ENCODE results near the gene PRICKLE4. TPM values are rescaled to one million over a fixed set of nuclear protein-coding genes. Genes with fewer than 3 reads are reported as not detected.

PRICKLE4 gene
- total RNA-seq, 1 donor from 2014 or later = 0.53 TPM

DNA sequence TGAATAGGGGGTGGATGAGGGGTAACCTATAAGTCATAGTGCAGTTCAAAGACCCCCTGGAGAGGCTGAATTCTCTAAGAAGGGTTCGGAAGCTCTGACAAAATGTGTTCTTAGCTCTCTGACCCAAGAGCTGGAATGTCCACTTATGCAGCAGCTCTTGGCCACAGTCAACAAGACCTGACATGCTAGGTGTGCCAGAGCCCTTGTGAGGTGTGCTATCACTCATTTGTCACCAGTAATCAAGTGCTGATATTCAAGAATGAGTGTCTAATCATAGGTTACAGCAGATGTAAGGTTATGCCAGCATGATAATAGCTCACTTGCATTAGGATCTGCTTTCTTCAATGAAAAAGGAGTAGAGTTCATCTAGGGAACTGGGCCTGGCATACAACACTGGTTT is 35.0 kb downstream of the PRICKLE4 start:
- Histone ChIP-seq H3K36me3 (ENCODE audit: control insufficient read depth, insufficient read depth, low read length) (no peaks in the 10 kb centered on the region), H3K27me3 (ENCODE audit: control insufficient read depth, insufficient read depth, low read length) (no peaks in the 10 kb centered on the region), H3K4me3 (ENCODE audit: low read depth, low read length) (no peak overlapping the region)
- no peak for FAIRE-seq
- peak; percentile 69 for DNase-seq (ENCODE audit: low read depth)
- TF ChIP-seq, protein P1, sequence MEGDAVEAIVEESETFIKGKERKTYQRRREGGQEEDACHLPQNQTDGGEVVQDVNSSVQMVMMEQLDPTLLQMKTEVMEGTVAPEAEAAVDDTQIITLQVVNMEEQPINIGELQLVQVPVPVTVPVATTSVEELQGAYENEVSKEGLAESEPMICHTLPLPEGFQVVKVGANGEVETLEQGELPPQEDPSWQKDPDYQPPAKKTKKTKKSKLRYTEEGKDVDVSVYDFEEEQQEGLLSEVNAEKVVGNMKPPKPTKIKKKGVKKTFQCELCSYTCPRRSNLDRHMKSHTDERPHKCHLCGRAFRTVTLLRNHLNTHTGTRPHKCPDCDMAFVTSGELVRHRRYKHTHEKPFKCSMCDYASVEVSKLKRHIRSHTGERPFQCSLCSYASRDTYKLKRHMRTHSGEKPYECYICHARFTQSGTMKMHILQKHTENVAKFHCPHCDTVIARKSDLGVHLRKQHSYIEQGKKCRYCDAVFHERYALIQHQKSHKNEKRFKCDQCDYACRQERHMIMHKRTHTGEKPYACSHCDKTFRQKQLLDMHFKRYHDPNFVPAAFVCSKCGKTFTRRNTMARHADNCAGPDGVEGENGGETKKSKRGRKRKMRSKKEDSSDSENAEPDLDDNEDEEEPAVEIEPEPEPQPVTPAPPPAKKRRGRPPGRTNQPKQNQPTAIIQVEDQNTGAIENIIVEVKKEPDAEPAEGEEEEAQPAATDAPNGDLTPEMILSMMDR (IDR thresholded peaks at IDR 0.05; ENCODE audit: insufficient read depth, low read length, severe bottlenecking) = no peak

DNA sequence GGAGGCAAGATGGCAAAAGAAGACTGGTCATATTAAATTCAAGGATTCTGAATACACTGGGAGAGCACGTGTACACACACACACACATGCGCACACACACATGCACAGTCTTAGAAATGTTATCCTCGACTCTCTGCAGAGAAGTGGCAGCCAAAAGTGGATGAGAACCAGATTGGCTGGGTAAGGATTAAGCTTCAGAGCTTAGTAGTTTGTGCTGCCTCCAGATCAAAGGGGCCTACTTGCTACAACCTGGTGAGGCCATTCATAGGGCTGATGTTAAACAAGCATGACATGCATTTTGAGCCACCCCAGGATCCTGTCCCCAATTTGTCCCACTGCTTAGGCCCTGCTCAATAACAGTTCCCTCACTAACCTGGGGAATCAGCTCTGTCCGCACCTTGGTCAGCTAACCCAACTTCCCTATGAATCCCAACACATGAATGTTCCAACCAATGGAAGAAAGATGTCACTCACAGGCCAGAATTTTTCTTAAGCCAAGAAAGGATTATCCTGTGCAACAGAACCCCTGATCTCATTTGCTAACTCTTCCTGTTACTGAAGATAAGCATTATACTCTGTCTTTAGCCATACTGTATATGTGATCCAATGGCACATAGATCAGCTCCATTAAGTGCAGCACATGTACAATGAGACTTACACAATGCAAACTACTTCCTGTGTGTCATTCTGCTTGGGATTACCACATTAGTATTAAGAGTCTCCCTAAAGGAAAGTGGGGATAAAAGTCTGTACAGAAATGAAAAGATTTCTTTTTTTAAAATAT is 37.9 kb downstream of the PRICKLE4 start:
- Histone ChIP-seq H3K27me3 (ENCODE audit: control insufficient read depth, insufficient read depth, low read length) (no peaks in the 10 kb centered on the region), H3K4me3 (ENCODE audit: low read depth, low read length) (no peak overlapping the region), H3K36me3 (ENCODE audit: control insufficient read depth, insufficient read depth, low read length) (no peaks in the 10 kb centered on the region)
- TF ChIP-seq, protein P1 (IDR thresholded peaks at IDR 0.05; ENCODE audit: insufficient read depth, low read length, severe bottlenecking) = no peak
- FAIRE-seq (peak; percentile 86), DNase-seq (ENCODE audit: low read depth) (peak; percentile 69)

GRCh38 chr6:41821266-41821665 is 40.7 kb downstream of the PRICKLE4 start:
- FAIRE-seq (no peak), DNase-seq (ENCODE audit: low read depth) (no peak)
- TF ChIP-seq, protein P1 (IDR thresholded peaks at IDR 0.05; ENCODE audit: insufficient read depth, low read length, severe bottlenecking) = no peak
- no peaks in the 10 kb centered on the region for H3K36me3 ChIP-seq (ENCODE audit: control insufficient read depth, insufficient read depth, low read length)
- no peaks in the 10 kb centered on the region for H3K27me3 ChIP-seq (ENCODE audit: control insufficient read depth, insufficient read depth, low read length)
- H3K4me3 ChIP-seq (ENCODE audit: low read depth, low read length) = no peak overlapping the region

DNA sequence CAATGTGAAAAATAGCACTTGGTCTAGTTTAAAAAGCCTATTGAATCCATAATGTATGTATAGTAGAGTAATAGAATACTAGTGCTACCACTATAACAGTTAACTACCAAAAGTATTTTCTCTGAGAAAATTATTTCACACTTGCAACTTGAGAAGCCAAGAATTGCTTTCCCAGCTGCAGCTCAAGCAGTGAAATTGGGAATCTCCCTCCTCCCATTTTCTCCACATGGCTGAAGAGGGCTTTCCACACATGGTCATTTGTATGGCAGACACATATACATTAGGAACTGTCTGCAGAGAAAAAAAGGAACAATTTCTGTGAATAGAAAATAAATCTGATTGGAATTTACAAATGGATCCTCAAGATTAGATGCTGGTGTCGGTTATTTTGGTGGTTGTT is 41.4 kb downstream of the PRICKLE4 start:
- Histone ChIP-seq H3K4me3 (ENCODE audit: low read depth, low read length) (no peak overlapping the region), H3K36me3 (ENCODE audit: control insufficient read depth, insufficient read depth, low read length) (no peaks in the 10 kb centered on the region), H3K27me3 (ENCODE audit: control insufficient read depth, insufficient read depth, low read length) (no peaks in the 10 kb centered on the region)
- FAIRE-seq = no peak
- TF ChIP-seq, protein P1 (IDR thresholded peaks at IDR 0.05; ENCODE audit: insufficient read depth, low read length, severe bottlenecking) = no peak
- DNase-seq (ENCODE audit: low read depth) = no peak

GRCh38 chr6:41823178-41823577 is 42.6 kb downstream of the PRICKLE4 start:
- no peak for DNase-seq (ENCODE audit: low read depth)
- H3K36me3 ChIP-seq (ENCODE audit: control insufficient read depth, insufficient read depth, low read length) = no peaks in the 10 kb centered on the region
- no peak overlapping the region for H3K4me3 ChIP-seq (ENCODE audit: low read depth, low read length)
- no peak for FAIRE-seq
- no peaks in the 10 kb centered on the region for H3K27me3 ChIP-seq (ENCODE audit: control insufficient read depth, insufficient read depth, low read length)
- TF ChIP-seq, protein P1 (IDR thresholded peaks at IDR 0.05; ENCODE audit: insufficient read depth, low read length, severe bottlenecking) = no peak
